Measurements from ENCODE around the gene PRKAR2B.

DNA sequence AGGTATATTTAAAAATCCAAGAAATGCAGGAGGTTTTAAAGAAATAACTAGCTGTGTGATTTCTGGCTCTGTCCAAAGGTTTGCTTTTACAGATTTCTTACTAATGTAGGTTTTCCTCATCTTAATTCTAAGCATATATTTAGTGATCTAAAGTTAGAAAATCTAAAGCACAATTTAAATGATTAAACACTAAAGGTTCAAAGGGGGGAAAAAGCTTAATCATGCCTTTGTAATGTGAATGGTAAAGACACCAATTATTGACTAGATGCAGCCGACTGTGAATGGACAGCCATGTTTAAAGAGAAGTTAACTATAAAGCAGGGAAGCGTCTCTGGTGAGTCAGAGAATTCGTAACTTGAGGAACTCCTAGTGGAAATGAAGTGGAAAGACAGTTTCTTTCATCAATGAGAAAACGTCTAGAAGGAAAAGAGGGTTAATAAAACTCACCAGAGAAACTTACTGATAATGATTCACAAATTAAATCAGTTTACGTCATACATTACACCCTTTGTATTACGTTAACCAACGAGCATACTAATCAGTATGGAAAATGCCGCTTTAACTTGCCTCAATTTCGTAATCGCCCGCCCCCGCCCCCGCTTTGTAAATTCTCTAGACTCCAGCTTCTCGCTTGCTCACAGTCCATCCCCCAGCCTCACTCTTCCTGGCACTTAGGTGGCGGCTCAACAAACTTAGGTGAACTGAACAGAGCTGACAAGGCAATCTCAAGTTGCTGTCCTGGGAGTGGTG is 123.2 kb downstream of the PRKAR2B start:
- TF ChIP-seq CTCF (IDR thresholded peaks at IDR 0.05) = peak; percentile 29 to 83 (median 66)
- peak in 1 of 2 donors; percentile 67 for TF ChIP-seq POLR2A (IDR thresholded peaks at IDR 0.05)
